ENCODE results near the gene DGKD.
A peak's percentile ranks its signal among the peaks of the same experiment; 100 is the strongest.
"Not testable (repeated sequence)": the region's sequence is repeated elsewhere in the genome, so short reads cannot be mapped to it uniquely, and the experiment has no call there.

The DGKD gene

GRCh38 chr2:233334915-233335314, 19.4 kb upstream of the DGKD start:
- H2BK5ac ChIP-seq (ENCODE audit: low read length) = no peak overlapping the region

GRCh38 chr2:233336091-233336490, 18.2 kb upstream of the DGKD start:
- not testable (repeated sequence) for H3K23ac ChIP-seq (ENCODE audit: low read length); H3K79me1 ChIP-seq (ENCODE audit: low read length); H3K4me1 ChIP-seq (ENCODE audit: control insufficient read depth, low read depth, low read length); H2AK5ac ChIP-seq (ENCODE audit: low read length); H2BK120ac ChIP-seq (ENCODE audit: low read depth, low read length); H2BK5ac ChIP-seq (ENCODE audit: low read length); H3K4me2 ChIP-seq (ENCODE audit: low read length); H3K4ac ChIP-seq (ENCODE audit: low read depth, low read length); H3K56ac ChIP-seq (ENCODE audit: low read length); H3K4me3 ChIP-seq (ENCODE audit: low read length); H3K27me3 ChIP-seq (ENCODE audit: insufficient read depth, low read length, poor library complexity); H3K9ac ChIP-seq (ENCODE audit: low read length); H3K27ac ChIP-seq (ENCODE audit: low read depth, low read length); H4K5ac ChIP-seq (ENCODE audit: low read length); H4K8ac ChIP-seq (ENCODE audit: low read depth, low read length); H2BK15ac ChIP-seq (replicated peaks; ENCODE audit: low read depth); H3K79me2 ChIP-seq (ENCODE audit: control insufficient read depth, insufficient read depth, low read length); DNase-seq; H3K18ac ChIP-seq (ENCODE audit: low read length); H3K36me3 ChIP-seq (ENCODE audit: control insufficient read depth, insufficient read depth, low read length)
- no CpG with 5 or more reads among the region's 13 CpGs for WGBS (ENCODE audit: extremely low coverage, insufficient coverage, low lambda C conversion rate)

More at GRCh38 chr2:233334915-233335314, 19.4 kb upstream of the DGKD start:
- no peaks in the 10 kb centered on the region for H3K79me2 ChIP-seq (ENCODE audit: control insufficient read depth, insufficient read depth, low read length)
- no peak overlapping the region for H3K4me2 ChIP-seq (ENCODE audit: low read length)
- H3K27ac ChIP-seq (ENCODE audit: low read depth, low read length) = no peak overlapping the region
- H3K4me1 ChIP-seq (ENCODE audit: control insufficient read depth, low read depth, low read length) = no peaks in the 10 kb centered on the region
- H3K27me3 ChIP-seq (ENCODE audit: insufficient read depth, low read length, poor library complexity) = no peaks in the 10 kb centered on the region
- no peaks in the 10 kb centered on the region for H3K79me1 ChIP-seq (ENCODE audit: low read length)
- no peak overlapping the region for H2BK15ac ChIP-seq (replicated peaks; ENCODE audit: low read depth)
- H3K56ac ChIP-seq (ENCODE audit: low read length) = no peak overlapping the region
- H3K4ac ChIP-seq (ENCODE audit: low read depth, low read length) = no peak overlapping the region
- no peak for DNase-seq
- H3K9ac ChIP-seq (ENCODE audit: low read length) = no peak overlapping the region
- no peak overlapping the region for H3K4me3 ChIP-seq (ENCODE audit: low read length)
- no peak overlapping the region for H4K5ac ChIP-seq (ENCODE audit: low read length)
- no peak overlapping the region for H2AK5ac ChIP-seq (ENCODE audit: low read length)
- H3K23ac ChIP-seq (ENCODE audit: low read length) = no peak overlapping the region
- H2BK120ac ChIP-seq (ENCODE audit: low read depth, low read length) = no peak overlapping the region
- WGBS (ENCODE audit: extremely low coverage, insufficient coverage, low lambda C conversion rate) = no CpG with 5 or more reads among the region's 11 CpGs
- no peaks in the 10 kb centered on the region for H3K36me3 ChIP-seq (ENCODE audit: control insufficient read depth, insufficient read depth, low read length)
- no peak overlapping the region for H3K18ac ChIP-seq (ENCODE audit: low read length)
- H4K8ac ChIP-seq (ENCODE audit: low read depth, low read length) = no peak overlapping the region

- no peak overlapping the region for H3K9ac ChIP-seq (ENCODE audit: low read length)
- H3K4me1 ChIP-seq (ENCODE audit: control insufficient read depth, low read depth, low read length) = no peaks in the 10 kb centered on the region
- no peak overlapping the region for H2AK5ac ChIP-seq (ENCODE audit: low read length)
- H2BK5ac ChIP-seq (ENCODE audit: low read length) = no peak overlapping the region
- no peaks in the 10 kb centered on the region for H3K79me2 ChIP-seq (ENCODE audit: control insufficient read depth, insufficient read depth, low read length)
- H2BK120ac ChIP-seq (ENCODE audit: low read depth, low read length) = no peak overlapping the region
- WGBS (ENCODE audit: extremely low coverage, insufficient coverage, low lambda C conversion rate) = no CpG with 5 or more reads among the region's 5 CpGs
- no peaks in the 10 kb centered on the region for H3K79me1 ChIP-seq (ENCODE audit: low read length)
- H3K4ac ChIP-seq (ENCODE audit: low read depth, low read length) = no peak overlapping the region
- no peak overlapping the region for H3K27ac ChIP-seq (ENCODE audit: low read depth, low read length)
- no peak overlapping the region for H3K18ac ChIP-seq (ENCODE audit: low read length)
- H3K23ac ChIP-seq (ENCODE audit: low read length) = no peak overlapping the region
- H2BK15ac ChIP-seq (replicated peaks; ENCODE audit: low read depth) = no peak overlapping the region
- no peak overlapping the region for H3K4me2 ChIP-seq (ENCODE audit: low read length)
- DNase-seq = no peak
- H4K8ac ChIP-seq (ENCODE audit: low read depth, low read length) = no peak overlapping the region
- no peaks in the 10 kb centered on the region for H3K27me3 ChIP-seq (ENCODE audit: insufficient read depth, low read length, poor library complexity)
- no peak overlapping the region for H4K5ac ChIP-seq (ENCODE audit: low read length)
- no peak overlapping the region for H3K56ac ChIP-seq (ENCODE audit: low read length)
- no peak overlapping the region for H3K4me3 ChIP-seq (ENCODE audit: low read length)
- H3K36me3 ChIP-seq (ENCODE audit: control insufficient read depth, insufficient read depth, low read length) = no peaks in the 10 kb centered on the region
Measured at GRCh38 chr2:233336541-233336940, 17.8 kb upstream of the DGKD start.

- H3K27me3 ChIP-seq (ENCODE audit: insufficient read depth, low read length, poor library complexity) = no peaks in the 10 kb centered on the region
- H3K79me1 ChIP-seq (ENCODE audit: low read length) = no peaks in the 10 kb centered on the region
- no peaks in the 10 kb centered on the region for H3K4me1 ChIP-seq (ENCODE audit: control insufficient read depth, low read depth, low read length)
- no peak overlapping the region for H2BK15ac ChIP-seq (replicated peaks; ENCODE audit: low read depth)
- DNase-seq = peak; percentile 45
- H3K4me3 ChIP-seq (ENCODE audit: low read length) = no peak overlapping the region
- no peak overlapping the region for H2AK5ac ChIP-seq (ENCODE audit: low read length)
- no peaks in the 10 kb centered on the region for H3K36me3 ChIP-seq (ENCODE audit: control insufficient read depth, insufficient read depth, low read length)
- no peak overlapping the region for H2BK5ac ChIP-seq (ENCODE audit: low read length)
- no CpG with 5 or more reads among the region's 5 CpGs for WGBS (ENCODE audit: extremely low coverage, insufficient coverage, low lambda C conversion rate)
- no peak overlapping the region for H4K8ac ChIP-seq (ENCODE audit: low read depth, low read length)
- H3K9ac ChIP-seq (ENCODE audit: low read length) = no peak overlapping the region
- no peak overlapping the region for H4K5ac ChIP-seq (ENCODE audit: low read length)
- no peak overlapping the region for H3K18ac ChIP-seq (ENCODE audit: low read length)
- H3K4ac ChIP-seq (ENCODE audit: low read depth, low read length) = no peak overlapping the region
- H3K23ac ChIP-seq (ENCODE audit: low read length) = no peak overlapping the region
- H3K56ac ChIP-seq (ENCODE audit: low read length) = no peak overlapping the region
- H3K27ac ChIP-seq (ENCODE audit: low read depth, low read length) = no peak overlapping the region
- no peaks in the 10 kb centered on the region for H3K79me2 ChIP-seq (ENCODE audit: control insufficient read depth, insufficient read depth, low read length)
- no peak overlapping the region for H2BK120ac ChIP-seq (ENCODE audit: low read depth, low read length)
- H3K4me2 ChIP-seq (ENCODE audit: low read length) = no peak overlapping the region
Measured at GRCh38 chr2:233338046-233338445, 16.2 kb upstream of the DGKD start.

- Histone ChIP-seq H3K79me2 (ENCODE audit: control insufficient read depth, insufficient read depth, low read length) (no peaks in the 10 kb centered on the region), H3K27me3 (ENCODE audit: insufficient read depth, low read length, poor library complexity) (no peaks in the 10 kb centered on the region), H3K4me2 (ENCODE audit: low read length) (no peak overlapping the region), H3K18ac (ENCODE audit: low read length) (no peak overlapping the region), H2BK120ac (ENCODE audit: low read depth, low read length) (no peak overlapping the region), H3K4me1 (ENCODE audit: control insufficient read depth, low read depth, low read length) (no peaks in the 10 kb centered on the region), H4K8ac (ENCODE audit: low read depth, low read length) (no peak overlapping the region), H3K9ac (ENCODE audit: low read length) (no peak overlapping the region), H2BK5ac (ENCODE audit: low read length) (no peak overlapping the region), H4K5ac (ENCODE audit: low read length) (no peak overlapping the region), H3K56ac (ENCODE audit: low read length) (no peak overlapping the region), H3K23ac (ENCODE audit: low read length) (no peak overlapping the region), H2AK5ac (ENCODE audit: low read length) (no peak overlapping the region), H3K36me3 (ENCODE audit: control insufficient read depth, insufficient read depth, low read length) (no peaks in the 10 kb centered on the region), H3K27ac (ENCODE audit: low read depth, low read length) (no peak overlapping the region), H3K79me1 (ENCODE audit: low read length) (no peaks in the 10 kb centered on the region), H3K4ac (ENCODE audit: low read depth, low read length) (no peak overlapping the region), H2BK15ac (replicated peaks; ENCODE audit: low read depth) (no peak overlapping the region), H3K4me3 (ENCODE audit: low read length) (no peak overlapping the region)
- no peak for DNase-seq
- no CpG with 5 or more reads among the region's 3 CpGs for WGBS (ENCODE audit: extremely low coverage, insufficient coverage, low lambda C conversion rate)
Measured at GRCh38 chr2:233338812-233339368, 15.4 kb upstream of the DGKD start.

GRCh38 chr2:233339427-233339826, 14.9 kb upstream of the DGKD start:
- Histone ChIP-seq H3K23ac (ENCODE audit: low read length) (no peak overlapping the region), H3K36me3 (ENCODE audit: control insufficient read depth, insufficient read depth, low read length) (no peaks in the 10 kb centered on the region), H3K56ac (ENCODE audit: low read length) (no peak overlapping the region), H3K79me2 (ENCODE audit: control insufficient read depth, insufficient read depth, low read length) (no peaks in the 10 kb centered on the region), H3K4ac (ENCODE audit: low read depth, low read length) (no peak overlapping the region), H2BK15ac (replicated peaks; ENCODE audit: low read depth) (no peak overlapping the region), H3K4me2 (ENCODE audit: low read length) (no peak overlapping the region), H3K27ac (ENCODE audit: low read depth, low read length) (no peak overlapping the region), H3K18ac (ENCODE audit: low read length) (no peak overlapping the region), H3K4me1 (ENCODE audit: control insufficient read depth, low read depth, low read length) (no peaks in the 10 kb centered on the region), H4K8ac (ENCODE audit: low read depth, low read length) (no peak overlapping the region), H2BK5ac (ENCODE audit: low read length) (no peak overlapping the region), H2BK120ac (ENCODE audit: low read depth, low read length) (no peak overlapping the region), H4K5ac (ENCODE audit: low read length) (no peak overlapping the region), H2AK5ac (ENCODE audit: low read length) (no peak overlapping the region), H3K4me3 (ENCODE audit: low read length) (no peak overlapping the region), H3K27me3 (ENCODE audit: insufficient read depth, low read length, poor library complexity) (no peaks in the 10 kb centered on the region), H3K9ac (ENCODE audit: low read length) (no peak overlapping the region), H3K79me1 (ENCODE audit: low read length) (no peaks in the 10 kb centered on the region)
- no peak for DNase-seq
- WGBS (ENCODE audit: extremely low coverage, insufficient coverage, low lambda C conversion rate) = no CpG with 5 or more reads among the region's 3 CpGs

Data from mesendoderm (in vitro differentiated cells).